GM10248 (cell line): ENCODE data around the gene CTNS.

Experiments
- CTCF ChIA-PET: fragments of 300-600 bp; sonication (Branson Sonifier 250); formaldehyde crosslinking; extraction: SDS; loops from one replicate; lab custom pipeline; 2021; ENCODE audit warnings: antibody characterized with exemption; lab: Yijun Ruan, JAX
- POLR2A ChIA-PET: fragments of 350-650 bp; sonication (Branson Sonifier 250); formaldehyde crosslinking; extraction: SDS; loops from one replicate; lab custom pipeline; 2020; ENCODE audit warnings: antibody characterized with exemption; lab: Yijun Ruan, JAX
- DNase-seq: peaks from one replicate; pipeline ENCODE4 v3.0.0; 2012; ENCODE audit errors: extremely low spot score
- TF ChIP-seq, protein P1 (sequence below): IDR thresholded peaks from 2 replicates; pipeline ENCODE4 v1.5.1; 2012; ENCODE audit warnings: mild to moderate bottlenecking, low read depth; ENCODE audit errors: extremely low read depth, missing control alignments, control extremely low read depth

Gene CTNS

DNA sequence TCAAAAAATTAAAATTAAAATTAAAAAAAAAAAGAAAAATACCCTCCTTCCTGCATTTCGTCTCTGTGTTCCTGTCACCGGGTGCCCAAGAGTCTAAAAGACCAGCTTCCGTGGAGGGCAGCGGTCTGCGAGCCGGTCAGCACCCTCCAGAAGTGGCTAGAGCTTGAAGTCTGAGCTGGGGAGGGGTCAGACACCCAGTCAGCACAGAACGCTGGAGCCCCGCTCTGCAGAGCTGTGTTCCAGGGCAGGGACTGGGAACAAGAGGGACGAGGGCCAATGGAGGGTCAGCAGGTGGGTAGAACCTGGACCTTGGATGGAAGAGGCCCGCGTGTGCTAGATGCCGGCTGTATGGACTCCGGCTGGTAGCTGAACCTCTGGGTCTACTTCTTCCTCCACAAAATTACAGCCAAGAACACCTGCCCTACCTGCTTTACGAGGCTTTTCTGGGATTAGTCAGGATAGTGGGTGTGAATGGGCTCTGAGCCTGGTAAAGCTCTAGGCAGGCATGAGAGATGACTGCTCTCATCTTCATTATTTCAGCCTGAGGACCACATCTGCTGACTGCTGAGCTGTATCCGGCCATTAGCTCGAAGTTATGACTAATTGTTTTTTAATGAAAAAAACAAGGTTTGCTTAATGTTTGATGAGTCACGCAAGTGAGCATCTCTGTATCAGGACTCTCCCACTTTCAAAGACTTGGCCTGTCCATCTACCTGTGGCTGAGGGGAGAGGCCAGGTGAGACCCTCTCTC lies 33.3 kb upstream of the CTNS start:
- ChIA-PET POLR2A (no interaction called here), CTCF (interaction anchor here (1.0 to 4.6 kb wide), 15 partner anchors 10 to 51 kb away, joined by 3 to 37 read pairs (median 4); partner anchors contain the start of genes CTNS and SHPK)
- TF ChIP-seq, protein P1, sequence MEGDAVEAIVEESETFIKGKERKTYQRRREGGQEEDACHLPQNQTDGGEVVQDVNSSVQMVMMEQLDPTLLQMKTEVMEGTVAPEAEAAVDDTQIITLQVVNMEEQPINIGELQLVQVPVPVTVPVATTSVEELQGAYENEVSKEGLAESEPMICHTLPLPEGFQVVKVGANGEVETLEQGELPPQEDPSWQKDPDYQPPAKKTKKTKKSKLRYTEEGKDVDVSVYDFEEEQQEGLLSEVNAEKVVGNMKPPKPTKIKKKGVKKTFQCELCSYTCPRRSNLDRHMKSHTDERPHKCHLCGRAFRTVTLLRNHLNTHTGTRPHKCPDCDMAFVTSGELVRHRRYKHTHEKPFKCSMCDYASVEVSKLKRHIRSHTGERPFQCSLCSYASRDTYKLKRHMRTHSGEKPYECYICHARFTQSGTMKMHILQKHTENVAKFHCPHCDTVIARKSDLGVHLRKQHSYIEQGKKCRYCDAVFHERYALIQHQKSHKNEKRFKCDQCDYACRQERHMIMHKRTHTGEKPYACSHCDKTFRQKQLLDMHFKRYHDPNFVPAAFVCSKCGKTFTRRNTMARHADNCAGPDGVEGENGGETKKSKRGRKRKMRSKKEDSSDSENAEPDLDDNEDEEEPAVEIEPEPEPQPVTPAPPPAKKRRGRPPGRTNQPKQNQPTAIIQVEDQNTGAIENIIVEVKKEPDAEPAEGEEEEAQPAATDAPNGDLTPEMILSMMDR: no peak
- DNase-seq: no peak

DNA sequence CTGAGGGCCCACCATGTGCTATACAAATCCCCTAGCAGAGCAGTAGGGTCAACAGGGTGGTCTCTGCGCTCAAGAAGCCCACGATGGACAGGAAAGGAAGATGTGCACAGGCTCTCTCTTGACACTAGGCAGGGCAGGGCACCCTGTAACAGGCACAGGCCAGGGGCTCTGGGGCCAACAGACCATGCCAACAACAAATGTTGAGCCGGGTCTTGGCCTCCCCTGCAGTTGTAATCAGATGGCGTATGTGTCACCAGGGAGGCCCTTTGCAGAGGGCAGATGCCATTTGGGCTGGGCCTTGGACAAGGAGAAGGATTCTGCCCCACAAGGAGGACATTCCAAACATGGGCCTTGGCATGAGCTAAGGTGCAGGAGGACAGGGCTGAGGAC lies 32.7 kb upstream of the CTNS start:
- no peak for DNase-seq
- POLR2A ChIA-PET: no interaction called here
- TF ChIP-seq, protein P1: no peak
- CTCF ChIA-PET: interaction anchor here (1.5 to 4.6 kb wide), 5 partner anchors 9 to 50 kb away, joined by 3 to 37 read pairs (median 7); no protein-coding TSS in a partner anchor

DNA sequence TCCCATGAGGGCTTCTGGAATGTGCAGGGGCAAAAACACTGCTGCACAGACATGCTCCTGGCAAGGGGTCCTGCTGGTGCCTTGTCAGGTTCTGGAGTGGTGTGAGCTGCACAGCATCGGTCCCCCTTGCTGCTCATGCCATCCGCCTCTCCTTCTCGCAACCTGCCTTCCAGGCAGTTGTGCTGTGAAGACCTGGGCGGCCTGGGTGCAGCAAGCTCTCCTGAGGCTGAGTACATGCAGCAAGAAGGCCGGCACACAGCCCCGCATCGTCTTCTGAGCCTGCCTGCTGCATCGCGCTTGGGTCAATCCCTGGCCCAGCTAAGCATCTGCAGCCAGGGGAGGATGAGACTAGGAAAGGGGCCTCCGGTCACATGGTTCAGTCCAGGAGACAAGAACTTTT lies 26.9 kb upstream of the CTNS start:
- TF ChIP-seq, protein P1: no peak
- ChIA-PET POLR2A (no interaction called here), CTCF (interaction anchor here (1.0 to 2.4 kb wide), 2 partner anchors 8 to 11 kb away, joined by 3 to 12 read pairs; no protein-coding TSS in a partner anchor)
- DNase-seq: no peak

DNA sequence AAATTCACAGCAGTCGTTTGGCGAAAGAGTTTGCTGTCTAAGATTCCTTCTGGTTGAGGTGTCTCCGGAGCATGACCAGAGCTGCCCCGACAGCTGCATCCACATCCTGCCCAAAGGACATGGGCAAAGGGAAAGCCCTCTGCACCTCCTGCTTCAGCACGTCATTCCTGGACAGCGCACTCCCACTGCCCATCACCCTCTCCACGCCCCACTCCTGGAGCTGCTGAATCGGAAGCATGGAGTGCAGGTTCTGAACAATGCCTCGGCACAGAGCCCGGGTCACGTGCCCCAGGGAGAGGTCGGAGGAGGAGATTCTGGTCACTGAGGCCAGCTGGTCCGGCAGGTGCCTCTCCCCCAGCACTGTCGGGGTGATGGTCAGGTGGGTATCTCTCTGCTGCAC lies 26.0 kb upstream of the CTNS start:
- DNase-seq: no peak
- ChIA-PET POLR2A (no interaction called here), CTCF (interaction anchor here (1.0 to 2.4 kb wide), 2 partner anchors 9 to 10 kb away, joined by 3 to 12 read pairs; no protein-coding TSS in a partner anchor)
- TF ChIP-seq, protein P1: no peak

DNA sequence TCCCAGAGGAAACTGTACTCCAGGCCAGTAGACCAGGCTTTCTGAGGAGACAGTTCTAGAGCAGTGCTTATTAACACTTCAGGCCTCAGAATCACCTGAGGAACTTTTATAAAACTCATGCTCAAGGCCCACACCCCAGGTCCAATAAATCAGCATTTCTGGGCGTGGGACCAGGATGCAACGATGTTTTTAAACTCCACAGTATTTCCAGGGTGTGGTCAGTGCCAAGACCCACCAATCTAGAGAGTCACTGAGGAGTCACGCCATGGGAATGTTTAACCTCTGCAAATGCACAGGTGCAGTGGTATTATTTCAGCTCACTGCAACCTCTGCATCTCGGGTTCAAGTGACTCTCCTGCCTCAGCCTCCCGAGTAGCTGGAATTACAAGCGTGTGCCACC lies 23.4 kb upstream of the CTNS start:
- TF ChIP-seq, protein P1: no peak
- CTCF ChIA-PET: interaction anchor here (1.8 kb wide), 1 partner anchor 10 kb away, joined by 6 read pairs; no protein-coding TSS in a partner anchor
- DNase-seq: no peak
- POLR2A ChIA-PET: no interaction called here

DNA sequence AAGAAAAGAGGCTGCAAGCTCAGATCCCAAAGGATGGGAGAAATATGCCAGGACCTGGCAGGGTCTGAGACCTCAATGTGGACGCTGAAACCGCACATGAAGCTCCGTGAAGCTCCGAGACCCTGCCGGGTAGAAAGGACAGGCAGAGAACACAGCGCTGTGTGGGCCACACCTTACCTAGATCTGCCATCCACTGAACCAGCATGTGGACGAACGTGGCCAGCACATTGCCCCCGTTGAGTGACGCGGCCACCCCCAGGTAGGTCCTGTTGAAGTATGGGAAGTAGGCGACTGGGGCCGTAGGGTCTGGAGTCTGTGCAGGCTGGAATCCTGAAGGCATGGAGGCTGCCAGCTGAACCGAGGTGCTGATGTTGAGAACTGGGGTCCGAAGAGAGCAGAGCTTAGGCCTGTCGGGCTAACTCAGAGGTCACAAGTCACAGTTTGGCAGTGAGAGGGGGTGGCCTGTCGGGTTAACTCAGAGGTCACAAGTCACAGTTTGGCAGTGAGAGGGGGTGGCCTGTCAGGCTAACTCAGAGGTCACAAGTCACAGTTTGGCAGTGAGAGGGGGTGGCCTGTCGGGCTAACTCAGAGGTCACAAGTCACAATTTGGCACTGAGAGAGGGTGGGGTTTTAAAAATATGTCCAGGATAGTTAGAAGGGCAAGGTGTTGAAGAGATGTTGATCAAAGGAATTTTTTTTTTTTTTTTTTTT lies 21.2 kb upstream of the CTNS start:
- CTCF ChIA-PET: interaction anchor here (1.4 kb wide), 1 partner anchor 12 kb away, joined by 4 read pairs; no protein-coding TSS in a partner anchor
- TF ChIP-seq, protein P1: no peak
- DNase-seq: no peak
- POLR2A ChIA-PET: no interaction called here
